ENCODE results near the gene PTTG2.

- TF ChIP-seq RAD21 (IDR thresholded peaks at IDR 0.05; ENCODE audit: low read depth) (no peak), EP300 (IDR thresholded peaks at IDR 0.05; ENCODE audit: borderline replicate concordance) (no peak), ZBTB7A (IDR thresholded peaks at IDR 0.05; ENCODE audit: low read depth) (no peak), MAX (IDR thresholded peaks at IDR 0.05) (no peak), FOXM1 (IDR thresholded peaks at IDR 0.05; ENCODE audit: borderline replicate concordance, low read depth) (no peak)
Measured at GRCh38 chr4:37971202-37971601, 11.0 kb downstream of the PTTG2 start.
